C4-2B (cell line): ENCODE measurements around the gene MRPL34.

Source experiments
- H3K27ac ChIP-seq: fragments of 450-650 bp; 2 replicates; pipeline ENCODE4 v1.5.1; 2017
- ZFX ChIP-seq: fragments of 450-650 bp; IDR thresholded peaks from 2 replicates; pipeline ENCODE4 v1.6.1; 2017
- TF ChIP-seq, protein P1 (sequence below): fragments of 450-650 bp; conservative IDR thresholded peaks from 2 replicates; pipeline ENCODE4 v1.5.1; 2017; ENCODE audit warnings: mild to moderate bottlenecking

The MRPL34 gene

DNA sequence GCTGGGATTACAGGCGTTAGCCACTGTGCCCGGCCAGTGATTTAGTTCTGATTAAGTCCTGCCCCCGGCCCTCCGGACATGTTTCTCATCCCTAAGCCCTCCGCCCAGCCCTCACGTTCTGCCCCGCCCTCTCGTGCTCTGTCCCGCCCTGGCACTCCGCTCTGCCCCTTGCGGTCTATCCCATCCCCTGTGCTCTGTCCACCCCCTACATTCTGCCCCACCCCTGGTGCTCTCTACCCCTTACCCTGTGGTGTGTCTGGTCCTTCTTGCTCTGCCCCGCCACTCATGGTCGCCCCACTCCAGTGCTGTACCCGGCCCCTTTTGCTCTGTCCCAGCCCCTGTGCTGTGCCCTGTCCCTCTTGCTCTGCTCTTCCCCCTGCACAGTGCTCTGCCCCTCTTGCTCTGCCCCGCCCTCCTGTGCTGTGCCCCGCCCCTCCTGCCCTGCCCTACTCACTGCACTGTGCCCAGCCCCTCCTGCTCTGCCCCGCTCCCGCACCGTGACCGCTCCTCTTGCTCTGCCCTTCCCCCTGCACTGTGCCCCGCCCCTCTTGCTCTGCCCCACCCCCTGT, 34.7 kb downstream of the MRPL34 start:
- H3K27ac ChIP-seq, result no peak overlapping the region
- TF ChIP-seq ZFX, result no peak
- TF ChIP-seq, protein P1, sequence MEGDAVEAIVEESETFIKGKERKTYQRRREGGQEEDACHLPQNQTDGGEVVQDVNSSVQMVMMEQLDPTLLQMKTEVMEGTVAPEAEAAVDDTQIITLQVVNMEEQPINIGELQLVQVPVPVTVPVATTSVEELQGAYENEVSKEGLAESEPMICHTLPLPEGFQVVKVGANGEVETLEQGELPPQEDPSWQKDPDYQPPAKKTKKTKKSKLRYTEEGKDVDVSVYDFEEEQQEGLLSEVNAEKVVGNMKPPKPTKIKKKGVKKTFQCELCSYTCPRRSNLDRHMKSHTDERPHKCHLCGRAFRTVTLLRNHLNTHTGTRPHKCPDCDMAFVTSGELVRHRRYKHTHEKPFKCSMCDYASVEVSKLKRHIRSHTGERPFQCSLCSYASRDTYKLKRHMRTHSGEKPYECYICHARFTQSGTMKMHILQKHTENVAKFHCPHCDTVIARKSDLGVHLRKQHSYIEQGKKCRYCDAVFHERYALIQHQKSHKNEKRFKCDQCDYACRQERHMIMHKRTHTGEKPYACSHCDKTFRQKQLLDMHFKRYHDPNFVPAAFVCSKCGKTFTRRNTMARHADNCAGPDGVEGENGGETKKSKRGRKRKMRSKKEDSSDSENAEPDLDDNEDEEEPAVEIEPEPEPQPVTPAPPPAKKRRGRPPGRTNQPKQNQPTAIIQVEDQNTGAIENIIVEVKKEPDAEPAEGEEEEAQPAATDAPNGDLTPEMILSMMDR, result no peak

DNA sequence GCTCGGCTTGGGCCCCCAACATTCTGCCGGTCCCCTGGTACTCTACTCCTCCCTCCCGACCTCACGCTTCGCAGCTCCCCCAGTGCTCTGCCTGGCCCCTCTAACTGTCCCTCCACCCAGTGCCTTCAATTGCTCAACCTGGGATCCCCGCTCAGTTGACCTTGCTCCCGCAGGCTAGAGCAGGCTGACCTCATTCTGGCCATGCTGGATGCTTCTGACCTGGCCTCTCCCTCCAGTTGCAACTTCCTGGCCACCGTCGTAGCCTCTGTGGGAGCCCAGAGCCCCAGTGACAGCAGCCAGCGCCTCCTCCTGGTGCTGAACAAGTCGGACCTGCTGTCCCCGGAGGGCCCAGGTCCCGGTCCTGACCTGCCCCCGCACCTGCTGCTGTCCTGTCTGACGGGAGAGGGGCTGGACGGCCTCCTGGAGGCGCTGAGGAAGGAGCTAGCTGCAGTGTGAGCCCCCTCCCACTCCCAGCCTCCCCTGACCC, 35.2 kb downstream of the MRPL34 start:
- TF ChIP-seq ZFX, result no peak
- TF ChIP-seq, protein P1, result no peak
- H3K27ac ChIP-seq, result no peak overlapping the region

DNA sequence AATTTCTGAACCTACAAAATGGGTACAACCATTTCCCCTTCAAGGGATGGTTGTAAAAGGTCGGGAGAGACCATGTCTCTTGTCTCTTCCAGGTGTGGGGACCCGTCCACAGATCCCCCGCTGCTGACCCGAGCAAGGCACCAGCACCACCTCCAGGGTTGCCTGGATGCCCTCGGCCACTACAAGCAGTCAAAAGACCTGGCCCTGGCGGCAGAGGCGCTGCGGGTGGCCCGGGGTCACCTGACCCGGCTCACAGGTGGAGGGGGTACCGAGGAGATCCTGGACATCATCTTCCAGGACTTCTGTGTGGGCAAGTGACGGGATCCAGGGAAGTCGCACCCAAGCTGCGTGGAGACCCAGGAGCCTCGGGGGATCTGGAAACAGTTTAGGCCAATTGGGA, 35.7 kb downstream of the MRPL34 start:
- no peak for TF ChIP-seq ZFX
- TF ChIP-seq, protein P1, result no peak
- H3K27ac ChIP-seq, result no peak overlapping the region

DNA sequence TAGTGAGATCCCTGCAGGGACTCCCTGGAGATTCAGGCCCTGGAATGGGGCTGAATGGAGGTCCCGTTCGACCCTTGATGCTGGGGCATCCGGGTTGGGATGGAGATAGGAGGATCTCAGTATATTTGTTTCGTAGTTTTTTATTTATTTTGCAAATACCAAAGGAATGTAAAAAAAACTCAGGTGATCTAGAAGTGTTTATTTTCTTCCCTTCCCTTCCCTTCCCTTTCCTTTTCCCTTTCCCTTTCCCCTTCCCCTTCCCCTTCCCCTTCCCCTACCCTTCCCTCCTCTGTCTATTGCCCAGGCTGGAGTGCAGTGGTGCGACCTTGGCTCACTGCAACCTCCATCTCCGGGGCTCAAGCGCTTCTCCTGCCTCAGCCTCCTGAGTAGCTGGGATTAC, 36.2 kb downstream of the MRPL34 start:
- TF ChIP-seq, protein P1, result no peak
- TF ChIP-seq ZFX, result no peak
- H3K27ac ChIP-seq, result no peak overlapping the region

DNA sequence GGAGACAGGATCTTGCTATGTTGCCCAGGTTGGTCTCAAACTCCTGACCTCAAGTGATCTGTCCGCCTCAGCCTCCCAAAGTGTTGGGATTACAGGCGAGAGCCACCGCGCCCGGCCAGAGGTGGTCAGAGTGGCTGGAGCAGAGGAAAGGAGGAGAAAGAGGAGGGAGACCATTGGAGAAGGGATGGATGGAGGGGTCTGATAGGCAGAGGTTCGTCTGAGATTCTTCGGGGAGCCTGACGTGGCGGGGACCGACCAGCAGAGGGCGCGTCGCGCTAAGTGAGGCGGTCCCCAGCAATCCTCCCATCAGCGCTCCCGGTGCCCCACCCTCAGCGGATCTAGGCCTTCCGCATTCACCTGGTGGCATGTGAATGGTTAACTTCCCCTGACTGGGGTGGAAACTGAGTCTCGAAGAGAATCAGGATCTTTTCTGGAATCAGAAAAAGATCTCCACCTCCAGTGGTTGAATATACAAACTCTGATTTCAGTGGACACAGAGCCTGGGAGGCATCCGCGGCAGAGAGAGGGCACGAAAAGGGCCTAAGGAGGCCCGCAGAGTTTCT, 40.5 kb downstream of the MRPL34 start:
- H3K27ac ChIP-seq, result no peak overlapping the region
- TF ChIP-seq ZFX, result no peak
- TF ChIP-seq, protein P1, result peak; percentile 96

DNA sequence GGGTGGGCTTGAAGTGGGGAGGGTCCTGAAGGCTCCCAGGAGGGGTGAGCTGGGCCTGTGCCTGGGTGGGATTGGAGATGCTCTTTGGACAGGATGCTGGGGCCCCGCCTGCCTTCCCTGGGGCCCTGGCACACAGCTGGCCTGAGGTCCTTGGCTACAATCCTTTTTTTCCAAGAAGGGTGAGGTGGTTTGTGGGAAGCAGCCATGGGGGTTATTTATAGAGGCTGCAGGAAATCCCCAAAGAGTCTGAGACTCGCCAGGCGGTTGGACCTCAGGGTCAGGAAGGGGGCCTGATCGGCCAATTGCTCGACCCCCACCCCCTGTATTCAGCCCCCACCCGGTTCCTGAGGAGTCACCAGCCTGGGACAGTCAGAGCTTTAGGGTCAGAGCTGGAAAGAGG, 41.7 kb downstream of the MRPL34 start:
- H3K27ac ChIP-seq, result no peak overlapping the region
- TF ChIP-seq, protein P1, result no peak
- TF ChIP-seq ZFX, result no peak

DNA sequence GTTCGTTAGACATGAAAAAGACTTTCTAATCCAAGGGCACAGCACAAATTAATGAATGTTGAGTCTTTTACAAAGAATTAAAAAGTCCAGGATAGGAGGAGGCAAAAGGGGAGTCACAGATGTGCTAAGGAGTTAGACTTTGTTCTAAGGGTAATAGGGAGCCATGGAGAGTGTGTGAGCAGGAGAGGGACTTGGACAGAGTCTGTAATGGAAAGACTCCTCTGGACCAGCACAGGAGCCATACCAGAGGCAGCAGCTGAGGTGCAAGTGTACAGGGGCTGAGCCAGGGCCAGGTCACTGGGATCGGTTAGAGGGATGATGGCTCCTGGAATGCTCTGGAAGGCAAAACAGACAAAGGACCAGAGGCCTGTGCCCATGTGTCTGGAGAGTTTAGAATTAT, 42.2 kb downstream of the MRPL34 start:
- no peak for TF ChIP-seq ZFX
- TF ChIP-seq, protein P1, result no peak
- no peak overlapping the region for H3K27ac ChIP-seq
